Measurements from ENCODE around the gene PPP4R2. TPM values are rescaled to one million over a fixed set of nuclear protein-coding genes. Genes with fewer than 3 reads are reported as not detected.

The PPP4R2 gene
- total RNA-seq, 6 donors from 2014 or later = 24.3 to 88.0 (median 54.8) TPM

GRCh38 chr3:72969766-72970165, 26.8 kb upstream of the PPP4R2 start:
- Histone ChIP-seq H3K9me3 (no peaks in the 10 kb centered on the region), H3K27me3 (no peaks in the 10 kb centered on the region), H3K4me3 (no peak overlapping the region), H3K27ac (no peak overlapping the region), H3K4me1 (peaks cover 0 to 3% (median 0%) of the 10 kb centered on the region in 4 donors), H3K36me3 (no peaks in the 10 kb centered on the region)
- ATAC-seq (ENCODE audit: low FRiP score in 2 of 2) = no peak
- 94% methylated on average over 3 of the region's 3 CpGs for WGBS, 2 donors
- TF ChIP-seq CTCF (IDR thresholded peaks at IDR 0.05) (no peak), EP300 (IDR thresholded peaks at IDR 0.05) (no peak), POLR2AphosphoS5 (IDR thresholded peaks at IDR 0.05) (no peak), POLR2A (IDR thresholded peaks at IDR 0.05) (no peak)
- DNase-seq = no peak

GRCh38 chr3:72970942-72971341, 25.7 kb upstream of the PPP4R2 start:
- DNase-seq = no peak
- Histone ChIP-seq H3K27ac (no peak overlapping the region), H3K36me3 (no peaks in the 10 kb centered on the region), H3K9me3 (no peaks in the 10 kb centered on the region), H3K27me3 (no peaks in the 10 kb centered on the region), H3K4me3 (no peak overlapping the region), H3K4me1 (peaks cover 0 to 3% (median 0%) of the 10 kb centered on the region in 4 donors)
- 85 to 91% methylated on average over 2 of the region's 2 CpGs for WGBS, 2 donors
- TF ChIP-seq CTCF (IDR thresholded peaks at IDR 0.05) = no peak
- TF ChIP-seq POLR2A (IDR thresholded peaks at IDR 0.05) = no peak
- no peak for TF ChIP-seq EP300 (IDR thresholded peaks at IDR 0.05)
- TF ChIP-seq POLR2AphosphoS5 (IDR thresholded peaks at IDR 0.05) = no peak
- ATAC-seq (ENCODE audit: low FRiP score in 2 of 2) = no peak

- H3K4me3 ChIP-seq = no peak overlapping the region
- no peaks in the 10 kb centered on the region for H3K36me3 ChIP-seq
- WGBS, 2 donors = 84 to 86% methylated on average over 3 of the region's 3 CpGs
- H3K9me3 ChIP-seq = no peaks in the 10 kb centered on the region
- H3K27ac ChIP-seq = no peak overlapping the region
- DNase-seq = no peak
- no peaks in the 10 kb centered on the region for H3K27me3 ChIP-seq
- H3K4me1 ChIP-seq = peaks cover 0 to 3% (median 0%) of the 10 kb centered on the region in 4 donors
- TF ChIP-seq CTCF (IDR thresholded peaks at IDR 0.05) = no peak
- no peak for TF ChIP-seq POLR2AphosphoS5 (IDR thresholded peaks at IDR 0.05)
- no peak for TF ChIP-seq POLR2A (IDR thresholded peaks at IDR 0.05)
- no peak for TF ChIP-seq EP300 (IDR thresholded peaks at IDR 0.05)
- no peak for ATAC-seq (ENCODE audit: low FRiP score in 2 of 2)
Measured at GRCh38 chr3:72972706-72973030, 23.9 kb upstream of the PPP4R2 start.

- no peak for TF ChIP-seq CTCF (IDR thresholded peaks at IDR 0.05)
- no peak for TF ChIP-seq POLR2A (IDR thresholded peaks at IDR 0.05)
- TF ChIP-seq EP300 (IDR thresholded peaks at IDR 0.05) = no peak
- Histone ChIP-seq H3K9me3 (no peaks in the 10 kb centered on the region), H3K27me3 (no peaks in the 10 kb centered on the region), H3K27ac (no peak overlapping the region), H3K36me3 (no peaks in the 10 kb centered on the region), H3K4me3 (no peak overlapping the region), H3K4me1 (peaks cover 0 to 3% (median 0%) of the 10 kb centered on the region in 4 donors)
- DNase-seq (no peak), ATAC-seq (ENCODE audit: low FRiP score in 2 of 2) (no peak)
- WGBS, 2 donors = 66 to 67% methylated on average over 7 of the region's 7 CpGs
Measured at GRCh38 chr3:72973031-72973723, 23.4 kb upstream of the PPP4R2 start.

- WGBS, 2 donors = 96 to 98% methylated on average over 2 of the region's 2 CpGs
- TF ChIP-seq CTCF (IDR thresholded peaks at IDR 0.05) = no peak
- no peak for TF ChIP-seq EP300 (IDR thresholded peaks at IDR 0.05)
- TF ChIP-seq POLR2AphosphoS5 (IDR thresholded peaks at IDR 0.05) = no peak
- TF ChIP-seq POLR2A (IDR thresholded peaks at IDR 0.05) = no peak
- Histone ChIP-seq H3K27ac (no peak overlapping the region), H3K36me3 (no peaks in the 10 kb centered on the region), H3K4me3 (no peak overlapping the region), H3K27me3 (no peaks in the 10 kb centered on the region), H3K4me1 (peaks cover 0 to 3% (median 0%) of the 10 kb centered on the region in 4 donors), H3K9me3 (no peaks in the 10 kb centered on the region)
- ATAC-seq (ENCODE audit: low FRiP score in 2 of 2) = no peak
- no peak for DNase-seq
Measured at GRCh38 chr3:72973786-72974185, 22.8 kb upstream of the PPP4R2 start.

Measured in upper lobe of left lung (tissue), 6 donors.